Erythroblast (primary cell): Measurements from ENCODE around the gene LRRC59.

Experiments used
- GATA1 ChIP-seq: IDR thresholded peaks from 2 replicates; pipeline ENCODE4 v1.6.1; 2011; ENCODE audit warnings: low read depth, mild to moderate bottlenecking, control low read depth, low read length, moderate library complexity
- POLR2A ChIP-seq: IDR thresholded peaks from 2 replicates; pipeline ENCODE4 v1.6.1; 2011; ENCODE audit warnings: mild to moderate bottlenecking, low read length

GRCh38 chr17:50426472-50426782, 29.1 kb upstream of the LRRC59 start:
- TF ChIP-seq POLR2A, result no peak
- TF ChIP-seq GATA1, result no peak
